SK-N-MC (cell line): ENCODE data around the gene ADGRG3.

Experiments used
- DNase-seq: peaks from one replicate; pipeline ENCODE4 v3.0.0-alpha.2; 2011; ENCODE audit warnings: low read depth, low spot score
- H3K27ac ChIP-seq: fragments of 200-600 bp; sonication (generic); 2 replicates; pipeline ENCODE4 v1.5.1; 2016; ENCODE audit warnings: mixed run types
- H3K36me3 ChIP-seq: fragments of 200-600 bp; sonication (generic); 2 replicates; pipeline ENCODE4 v1.6.1; 2017; ENCODE audit warnings: antibody characterized with exemption, low read length, mixed read lengths; ENCODE audit not compliant: insufficient read depth
- H3K4me3 ChIP-seq: fragments of 200-600 bp; sonication (generic); 2 replicates; pipeline ENCODE4 v1.5.1; 2016
- H3K9ac ChIP-seq: fragments of 200-600 bp; sonication (generic); 2 replicates; pipeline ENCODE4 v1.8.0; 2017; ENCODE audit warnings: mixed run types, mixed read lengths; ENCODE audit not compliant: insufficient read length
- H3K9me3 ChIP-seq: fragments of 200-600 bp; sonication (generic); 2 replicates; pipeline ENCODE4 v1.6.1; 2017; ENCODE audit warnings: low read depth, mild to moderate bottlenecking, antibody characterized with exemption, low read length, moderate library complexity, mixed read lengths
- EZH2 ChIP-seq: fragments of 200-600 bp; sonication (generic); IDR thresholded peaks from one replicate; pipeline ENCODE4 v1.6.1; 2017; ENCODE audit warnings: antibody characterized with exemption
- FOXP2 ChIP-seq: optimal IDR thresholded peaks from 2 replicates; pipeline ENCODE3; 2011; ENCODE audit warnings: mild to moderate bottlenecking, moderate library complexity; ENCODE audit not compliant: insufficient read depth; ENCODE audit errors: extremely low read length, control extremely low read depth
- POLR2AphosphoS5 ChIP-seq: IDR thresholded peaks from 2 replicates; pipeline ENCODE4 v1.6.1; 2012; ENCODE audit warnings: mild to moderate bottlenecking, low read depth, low read length, borderline replicate concordance

Gene ADGRG3

DNA sequence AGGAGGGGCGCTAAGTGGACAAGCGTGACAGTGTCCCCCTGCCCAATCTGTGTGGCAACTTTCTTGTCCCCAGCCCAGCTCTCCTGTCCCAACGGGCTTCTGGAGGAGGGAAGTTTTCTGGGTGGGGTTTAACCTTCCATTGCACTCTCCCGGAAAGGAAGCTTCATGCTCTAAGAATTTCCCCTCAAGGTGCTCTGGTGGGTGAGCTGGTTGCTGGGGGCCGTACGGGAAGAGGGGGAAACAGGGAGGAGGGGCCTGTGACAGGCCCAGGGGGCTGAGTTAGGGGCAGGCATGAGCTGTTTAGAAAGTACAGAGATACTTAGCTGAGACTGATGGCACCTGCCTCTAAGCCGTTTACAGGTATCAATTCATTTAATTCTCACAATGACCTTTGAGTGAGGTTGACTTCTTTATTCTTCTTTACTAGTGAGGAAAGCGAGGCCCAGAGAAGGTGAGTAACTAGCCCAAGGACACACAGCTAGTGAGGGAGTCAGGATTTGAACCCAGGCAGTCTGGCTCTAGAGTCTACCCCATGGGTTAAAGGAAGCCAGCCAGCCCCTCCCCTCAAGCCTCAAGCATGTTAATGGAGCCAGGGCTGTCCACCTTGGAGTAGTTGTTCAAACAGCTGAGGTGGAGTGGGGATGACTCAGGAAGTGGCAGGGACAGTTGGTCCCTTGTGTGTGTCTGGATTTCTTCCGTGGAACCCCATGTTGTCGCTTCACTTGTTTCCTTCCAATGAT is 20.8 kb upstream of the ADGRG3 start:
- no peak overlapping the region for H3K27ac ChIP-seq
- no peak for DNase-seq
- H3K36me3 ChIP-seq: no peaks in the 10 kb centered on the region
- H3K9ac ChIP-seq: no peak overlapping the region
- TF ChIP-seq EZH2 (no peak), FOXP2 (no peak), POLR2AphosphoS5 (no peak)
- H3K4me3 ChIP-seq: no peak overlapping the region
- no peaks in the 10 kb centered on the region for H3K9me3 ChIP-seq

DNA sequence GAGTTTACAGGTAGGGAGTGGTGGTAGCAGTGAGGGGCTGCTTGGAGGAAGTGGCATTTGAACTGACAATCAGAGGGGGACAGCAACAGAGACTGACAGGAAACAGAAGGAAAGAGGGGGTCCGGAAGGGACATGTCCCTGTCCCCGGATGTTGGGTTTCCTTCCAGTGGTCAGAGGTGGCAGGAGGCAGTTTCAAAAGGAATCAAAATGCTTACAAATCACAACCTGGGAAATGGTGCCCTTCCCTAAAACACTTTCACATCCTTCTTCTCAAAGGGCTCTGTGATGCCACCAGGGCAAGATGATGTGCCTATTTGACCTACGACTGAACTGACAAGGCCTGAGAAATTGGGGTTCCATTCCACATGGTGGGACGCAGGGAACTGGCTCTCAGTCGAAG is 20.0 kb upstream of the ADGRG3 start:
- no peak overlapping the region for H3K27ac ChIP-seq
- DNase-seq: no peak
- no peak overlapping the region for H3K9ac ChIP-seq
- no peak overlapping the region for H3K4me3 ChIP-seq
- H3K9me3 ChIP-seq: no peaks in the 10 kb centered on the region
- TF ChIP-seq EZH2 (no peak), POLR2AphosphoS5 (no peak), FOXP2 (no peak)
- H3K36me3 ChIP-seq: no peaks in the 10 kb centered on the region

DNA sequence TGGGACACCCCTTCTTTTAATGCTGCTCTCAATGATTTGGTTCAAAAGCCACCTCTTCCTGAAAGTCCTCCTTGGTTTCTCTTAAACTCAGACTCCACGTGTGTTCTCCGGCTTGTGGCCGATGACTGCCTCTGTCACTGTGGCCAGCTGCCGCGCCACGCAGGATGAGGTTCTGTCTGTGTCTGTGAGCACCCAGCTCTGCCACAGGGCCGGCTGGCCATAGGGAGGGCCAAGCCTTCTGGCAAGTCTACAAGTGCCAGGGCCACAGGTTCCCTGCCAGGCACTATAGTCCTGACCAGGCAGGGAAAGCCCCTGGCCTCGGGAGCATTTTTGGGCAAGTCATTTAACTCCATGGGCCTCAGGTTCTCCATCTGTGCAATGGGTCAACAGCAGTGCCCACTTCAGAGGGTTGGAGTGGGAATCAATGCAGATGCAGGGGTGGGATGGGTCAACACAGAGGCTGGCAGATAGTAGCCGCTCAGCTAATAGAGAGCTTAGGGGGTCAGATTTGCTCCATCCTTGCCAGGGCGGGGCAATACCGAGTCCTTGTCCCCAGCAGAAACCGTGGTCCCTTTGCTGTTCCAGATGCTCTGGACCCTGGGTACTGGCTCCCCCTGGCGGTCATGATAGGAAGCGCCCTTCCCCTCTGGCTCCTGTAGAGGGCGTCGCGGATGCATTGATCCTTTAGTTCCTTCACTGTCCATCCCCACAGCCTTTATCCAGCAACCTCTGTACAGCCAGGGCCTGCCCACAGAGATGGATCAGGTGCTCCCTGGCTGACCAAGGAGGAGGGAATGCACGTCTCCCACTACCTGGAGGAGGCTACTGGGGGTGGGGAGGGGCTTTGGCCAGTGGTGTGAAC is 19.3 kb upstream of the ADGRG3 start:
- H3K9me3 ChIP-seq: no peaks in the 10 kb centered on the region
- no peak overlapping the region for H3K9ac ChIP-seq
- no peaks in the 10 kb centered on the region for H3K36me3 ChIP-seq
- no peak overlapping the region for H3K4me3 ChIP-seq
- peak; percentile 14 for DNase-seq
- H3K27ac ChIP-seq: no peak overlapping the region
- no peak for TF ChIP-seq POLR2AphosphoS5
- no peak for TF ChIP-seq EZH2
- no peak for TF ChIP-seq FOXP2

DNA sequence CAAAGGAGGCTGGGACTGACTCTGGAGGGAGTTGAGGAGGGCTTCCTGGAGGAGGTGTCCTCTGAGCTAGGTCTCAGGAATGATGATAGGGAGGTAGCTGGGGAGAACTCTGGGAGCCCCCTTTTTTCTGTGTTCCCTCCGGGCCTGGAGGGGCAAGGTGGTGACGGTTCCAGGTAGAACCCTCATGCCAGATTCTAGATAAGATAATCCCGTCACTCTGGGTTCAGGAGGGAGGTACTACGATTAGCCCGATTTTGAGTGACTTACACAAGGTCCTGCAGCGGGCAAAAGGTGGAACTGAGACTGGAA is 18.7 kb upstream of the ADGRG3 start:
- TF ChIP-seq FOXP2 (no peak), EZH2 (no peak), POLR2AphosphoS5 (no peak)
- Histone ChIP-seq H3K36me3 (no peaks in the 10 kb centered on the region), H3K4me3 (no peak overlapping the region), H3K27ac (no peak overlapping the region), H3K9ac (no peak overlapping the region), H3K9me3 (no peaks in the 10 kb centered on the region)
- no peak for DNase-seq

DNA sequence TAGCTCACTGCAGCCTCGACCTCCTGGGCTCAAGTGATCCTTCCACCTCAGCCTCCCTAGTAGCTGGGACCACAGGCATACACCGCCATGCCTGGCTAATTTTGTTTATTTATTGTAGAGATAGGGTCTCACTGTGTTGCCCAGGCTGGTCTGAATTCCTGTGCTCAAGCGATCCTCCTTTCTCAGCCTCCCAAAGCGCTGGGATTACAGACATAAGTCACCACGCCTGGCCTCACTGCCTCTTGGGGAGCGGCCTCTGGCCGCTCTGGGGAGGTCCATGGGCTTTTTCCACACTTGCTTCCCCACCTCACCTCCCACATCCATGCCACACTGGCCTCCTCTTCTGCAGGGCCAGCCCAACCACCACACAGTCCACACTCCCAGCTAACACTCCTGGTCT is 18.3 kb upstream of the ADGRG3 start:
- no peaks in the 10 kb centered on the region for H3K36me3 ChIP-seq
- H3K27ac ChIP-seq: no peak overlapping the region
- H3K9ac ChIP-seq: no peak overlapping the region
- TF ChIP-seq POLR2AphosphoS5: no peak
- TF ChIP-seq EZH2: no peak
- TF ChIP-seq FOXP2: no peak
- H3K4me3 ChIP-seq: no peak overlapping the region
- DNase-seq: no peak
- H3K9me3 ChIP-seq: no peaks in the 10 kb centered on the region

DNA sequence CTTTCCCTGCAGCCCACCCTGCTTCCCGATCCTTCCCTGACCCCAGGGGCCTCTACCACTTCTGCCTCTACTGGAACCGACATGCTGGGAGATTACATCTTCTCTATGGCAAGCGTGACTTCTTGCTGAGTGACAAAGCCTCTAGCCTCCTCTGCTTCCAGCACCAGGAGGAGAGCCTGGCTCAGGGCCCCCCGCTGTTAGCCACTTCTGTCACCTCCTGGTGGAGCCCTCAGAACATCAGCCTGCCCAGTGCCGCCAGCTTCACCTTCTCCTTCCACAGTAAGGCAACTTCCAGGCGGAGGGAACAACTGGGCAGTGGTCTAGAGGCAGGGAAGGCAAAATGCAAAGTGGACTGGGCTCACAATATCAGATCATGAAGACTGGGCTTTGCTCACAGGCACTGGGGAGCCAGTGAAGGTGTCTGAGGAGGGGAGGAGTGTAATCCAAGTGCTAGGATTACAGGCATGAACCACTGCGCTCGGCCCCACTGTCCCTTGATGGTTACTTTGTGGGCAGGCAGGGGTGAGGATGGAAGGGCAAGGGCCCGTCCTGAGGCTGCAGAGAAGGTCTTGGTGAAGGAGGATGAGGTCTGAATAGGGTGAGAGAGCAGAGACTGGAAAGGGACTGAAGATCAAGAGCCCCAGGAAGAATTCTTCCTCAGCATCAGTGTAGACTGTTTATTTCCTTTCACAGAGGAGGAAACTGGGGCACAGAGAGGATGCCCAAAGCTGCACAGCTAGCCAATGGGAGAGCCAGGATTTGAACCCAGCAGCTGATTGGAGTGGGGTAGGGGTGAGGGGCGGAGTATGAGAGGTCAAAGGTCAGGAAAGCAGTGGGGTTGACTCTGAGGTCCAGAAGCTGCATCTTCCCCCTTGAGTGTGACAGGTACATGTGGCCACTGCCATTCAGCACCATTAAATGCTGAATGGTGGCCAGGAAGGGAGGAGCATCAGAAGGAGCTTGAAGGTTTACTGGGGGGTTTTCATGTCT is 16.5 kb upstream of the ADGRG3 start:
- Histone ChIP-seq H3K36me3 (no peaks in the 10 kb centered on the region), H3K9me3 (no peaks in the 10 kb centered on the region), H3K27ac (no peak overlapping the region), H3K4me3 (no peak overlapping the region), H3K9ac (no peak overlapping the region)
- DNase-seq: no peak
- TF ChIP-seq FOXP2: no peak

DNA sequence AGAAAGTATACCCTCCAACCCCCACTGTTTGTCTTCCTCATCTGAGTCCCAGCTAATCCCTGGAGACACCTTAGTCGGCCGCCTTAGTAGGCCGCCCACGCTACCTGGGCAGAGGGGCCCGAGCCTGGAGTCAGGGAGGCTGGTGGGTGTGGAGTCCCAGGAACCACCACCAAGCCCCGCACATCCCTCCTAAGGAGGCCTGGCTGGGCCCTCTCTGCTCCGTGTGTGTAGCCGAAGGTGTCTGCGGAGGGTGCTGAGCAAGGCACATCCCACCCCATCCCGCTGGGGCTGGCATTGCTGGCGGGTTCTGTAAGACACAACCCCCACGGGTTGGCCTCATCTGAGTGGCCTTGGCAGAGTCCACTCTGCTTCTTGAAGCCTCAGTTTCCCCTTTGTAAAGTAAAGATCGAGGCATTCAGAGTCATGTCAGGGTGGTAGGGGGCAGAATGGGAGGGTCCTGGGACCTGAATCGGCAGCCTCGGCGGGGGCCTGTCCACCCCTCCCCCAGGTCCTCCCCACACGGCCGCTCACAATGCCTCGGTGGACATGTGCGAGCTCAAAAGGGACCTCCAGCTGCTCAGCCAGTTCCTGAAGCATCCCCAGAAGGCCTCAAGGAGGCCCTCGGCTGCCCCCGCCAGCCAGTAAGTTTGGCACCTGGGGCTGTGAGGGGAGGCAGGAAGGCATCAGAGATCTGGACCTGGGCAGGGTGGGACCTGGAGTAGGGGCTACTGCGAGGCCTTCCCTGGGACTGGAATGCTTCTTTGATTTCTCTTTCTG is 15.2 kb upstream of the ADGRG3 start:
- DNase-seq: no peak
- Histone ChIP-seq H3K9ac (no peak overlapping the region), H3K27ac (no peak overlapping the region), H3K36me3 (no peaks in the 10 kb centered on the region), H3K4me3 (no peak overlapping the region), H3K9me3 (no peaks in the 10 kb centered on the region)
- no peak for TF ChIP-seq POLR2AphosphoS5
- no peak for TF ChIP-seq FOXP2
- no peak for TF ChIP-seq EZH2
